K562 (cell line): ENCODE data around the gene RNF222. TPM values are rescaled to one million over a fixed set of nuclear protein-coding genes. Genes with fewer than 3 reads are reported as not detected.

ENCODE experiments used
- ATAC-seq: fragments of 200-7000 bp; cut with Tn5 transposase; 3 replicates; pipeline ENCODE4 v1.9.1; 2020; ENCODE audit warnings: moderate library complexity
- BruUV-seq: library from RNA; stranded (reverse); fragments of 400-500 nt; replicated peaks from 2 replicates; lab custom pipeline; 2021; lab: Mats Ljungman, UMichigan
- CTCF ChIA-PET: fragments of 300-600 bp; formaldehyde crosslinking; extraction: SDS; loops from one replicate; lab custom pipeline; 2021; ENCODE audit warnings: low intra/inter-chr PET ratio; lab: Yijun Ruan, JAX
- POLR2A ChIA-PET: fragments of 300-600, 350-650 bp; sonication (Branson Sonifier 250); formaldehyde crosslinking; extraction: SDS; loops from one replicate; lab custom pipeline; 2021; ENCODE audit warnings: antibody characterized with exemption, inconsistent platforms; lab: Yijun Ruan, JAX
- DNase-seq, 4 experiments: peaks; one replicate each; pipeline versions ENCODE4 v3.0.0 to v3.0.0-alpha.2; 2011 to 2018; ENCODE audit warnings: low spot score in 3 of 4, mixed read lengths in 3 of 4; ENCODE audit errors: extremely low read depth in 1 of 4
- FAIRE-seq: peaks from 2 replicates; lab custom pipeline; 2011; peaks lifted over from hg19 to GRCh38; lab: Jason Lieb, UNC
- H2AFZ ChIP-seq: 2 replicates; pipeline ENCODE4 v1.6.0; 2011; ENCODE audit warnings: low read depth, low read length, control low read depth, inconsistent platforms
- H3K27ac ChIP-seq: fragments of 200-600 bp; 3 replicates; pipeline ENCODE4 v1.8.0; 2011; ENCODE audit warnings: low read depth, mild to moderate bottlenecking, control low read depth, inconsistent platforms, low read length, moderate library complexity, mixed read lengths; ENCODE audit errors: extremely low read depth
- H3K27me3 ChIP-seq, 2 experiments: fragments of 300-600 bp in 1 of 2; 2 replicates in 1 of 2; 3 replicates in 1 of 2; pipeline versions ENCODE4 v1.6.0 to v1.8.0; 2011; ENCODE audit warnings: inconsistent platforms in 2 of 2, low read length in 2 of 2, mild to moderate bottlenecking in 1 of 2, mixed read lengths in 1 of 2, moderate library complexity in 1 of 2; ENCODE audit not compliant: control insufficient read depth in 2 of 2, insufficient read depth in 2 of 2
- H3K36me3 ChIP-seq: fragments of 300-600 bp; 3 replicates; pipeline ENCODE4 v1.8.0; 2011; ENCODE audit warnings: mild to moderate bottlenecking, low read length, inconsistent platforms; ENCODE audit not compliant: control insufficient read depth, insufficient read depth
- H3K4me1 ChIP-seq, 2 experiments: fragments of 200-600 bp in 1 of 2; replicated peaks in 1 of 2; 2 replicates in 1 of 2; 3 replicates in 1 of 2; pipeline versions ENCODE4 v1.5.1 to v1.8.0; 2011; ENCODE audit warnings: inconsistent platforms in 2 of 2, low read length in 2 of 2, mild to moderate bottlenecking in 1 of 2, mixed read lengths in 1 of 2, moderate library complexity in 1 of 2; ENCODE audit not compliant: control insufficient read depth in 2 of 2, insufficient read depth in 2 of 2
- H3K4me2 ChIP-seq: 2 replicates; pipeline ENCODE4 v1.6.1; 2011; ENCODE audit warnings: low read length, control low read depth, inconsistent platforms, mixed read lengths; ENCODE audit not compliant: insufficient read depth
- H3K4me3 ChIP-seq: fragments of 200-600 bp; sonication (generic), shearing (Covaris generic); 2 replicates; pipeline ENCODE4 v1.5.1; 2016; ENCODE audit warnings: control low read depth, inconsistent platforms
- H3K79me2 ChIP-seq: fragments of 200-600 bp; 3 replicates; pipeline ENCODE4 v1.8.0; 2011; ENCODE audit warnings: low read length, inconsistent platforms; ENCODE audit not compliant: control insufficient read depth, insufficient read depth
- H3K9ac ChIP-seq, 2 experiments: 2 replicates each; pipeline versions ENCODE4 v1.6.0 to v1.6.1; 2011; ENCODE audit warnings: low read depth in 2 of 2, low read length in 2 of 2, control low read depth in 1 of 2, inconsistent platforms in 1 of 2, mild to moderate bottlenecking in 1 of 2, mixed read lengths in 1 of 2; ENCODE audit not compliant: insufficient read depth in 1 of 2
- H3K9me1 ChIP-seq: one replicate; pipeline ENCODE4 v1.6.0; 2011; ENCODE audit warnings: inconsistent platforms, mild to moderate bottlenecking, low read length, moderate library complexity; ENCODE audit not compliant: control insufficient read depth, insufficient read depth
- H3K9me3 ChIP-seq: replicated peaks from 2 replicates; pipeline ENCODE4 v1.5.1; 2011; ENCODE audit warnings: low read depth, low read length, inconsistent platforms; ENCODE audit not compliant: control insufficient read depth, insufficient read depth
- H4K20me1 ChIP-seq: replicated peaks from 2 replicates; pipeline ENCODE4 v1.6.1; 2011; ENCODE audit warnings: low read length, inconsistent platforms, mixed read lengths; ENCODE audit not compliant: control insufficient read depth, insufficient read depth
- ATF7 ChIP-seq: fragments of 450-650 bp; IDR thresholded peaks from 2 replicates; pipeline ENCODE4 v1.7.1; 2014; ENCODE audit warnings: mild to moderate bottlenecking, moderate library complexity
- CCAR2 ChIP-seq: fragments of 200-400 bp; formaldehyde crosslinking; IDR thresholded peaks from 2 replicates; pipeline ENCODE4 v1.6.1; 2017; ENCODE audit warnings: mild to moderate bottlenecking, low read depth, low read length
- FOXA3 ChIP-seq, 2 experiments: fragments of 450-650 bp in 1 of 2; sonication (generic) in 1 of 2; formaldehyde crosslinking; IDR thresholded peaks in 1 of 2; conservative IDR thresholded peaks in 1 of 2; 2 replicates each; pipeline versions ENCODE4 v1.4.0 to v1.8.0; 2020 to 2022; ENCODE audit warnings: mild to moderate bottlenecking in 2 of 2, missing genetic modification reagents in 1 of 2
- JUND ChIP-seq, 2 experiments: IDR thresholded peaks; 2 replicates in 1 of 2; 3 replicates in 1 of 2; pipeline ENCODE4 v1.6.1; 2011; ENCODE audit warnings: borderline replicate concordance in 2 of 2, low read depth in 2 of 2, low read length in 2 of 2, improper control_type of control experiment in 1 of 2, missing biosample characterization in 1 of 2, missing genetic modification characterization in 1 of 2, missing genetic modification reagents in 1 of 2
- MAFF ChIP-seq: IDR thresholded peaks from 2 replicates; pipeline ENCODE4 v1.6.1; 2012; ENCODE audit warnings: low read length, improper control_type of control experiment
- MYC ChIP-seq, 2 experiments: fragments of 250-450 bp in 1 of 2; sonication (Bioruptor Pico) in 1 of 2; IDR thresholded peaks; 2 replicates each; pipeline versions ENCODE4 v1.5.1 to v1.6.1; 2012 to 2021; ENCODE audit warnings: low read depth in 2 of 2, borderline replicate concordance in 1 of 2, improper control_type of control experiment in 1 of 2, low read length in 1 of 2, mild to moderate bottlenecking in 1 of 2, moderate library complexity in 1 of 2
- SMARCC2 ChIP-seq: fragments of 450-650 bp; IDR thresholded peaks from 2 replicates; pipeline ENCODE4 v1.6.1; 2017; ENCODE audit warnings: antibody characterized with exemption, moderate library complexity, mild to moderate bottlenecking, low read depth
- TAL1 ChIP-seq: fragments of 450-650 bp; IDR thresholded peaks from 2 replicates; pipeline ENCODE4 v1.6.1; 2016; ENCODE audit warnings: mild to moderate bottlenecking
- TBL1XR1 ChIP-seq, 2 experiments: IDR thresholded peaks; 2 replicates each; pipeline ENCODE4 v1.6.1; 2012; ENCODE audit warnings: improper control_type of control experiment in 2 of 2, low read length in 2 of 2, mild to moderate bottlenecking in 1 of 2
- TCF3 ChIP-seq: sonication (generic); formaldehyde crosslinking; IDR thresholded peaks from 2 replicates; pipeline ENCODE4 v1.4.0; 2020; ENCODE audit warnings: mild to moderate bottlenecking, missing genetic modification reagents
- TCF7 ChIP-seq: sonication (generic); IDR thresholded peaks from 2 replicates; pipeline ENCODE4 v1.6.1; 2016; ENCODE audit warnings: antibody characterized with exemption, borderline replicate concordance
- TSC22D4 ChIP-seq: fragments of 450-650 bp; IDR thresholded peaks from 2 replicates; pipeline ENCODE4 v1.6.1; 2016; ENCODE audit warnings: missing genetic modification characterization, missing biosample characterization, control low read depth
- ZNF644 ChIP-seq: fragments of 200-800 bp; sonication (Bioruptor generic); IDR thresholded peaks from 2 replicates; pipeline ENCODE4 v1.6.1; 2016; ENCODE audit warnings: low read depth, missing genetic modification characterization, missing compliant biosample characterization
- WGBS: fragments of 100-300 bp; shearing (Covaris generic); methylation state at CpG from one replicate; pipeline ENCODE4 v1.1.6; 2016; ENCODE audit warnings: low coverage, mixed read lengths; ENCODE audit not compliant: insufficient coverage; ENCODE audit errors: missing lambda C conversion rate; 5-methylcytosine and 5-hydroxymethylcytosine counted together
- in situ Hi-C: fragments of 300-500 bp; cut with MboI; formaldehyde crosslinking; loops from 4 replicates; pipeline ENCODE4 v1.15.0; 2018; ENCODE audit warnings: inconsistent platforms, mixed read lengths
- intact Hi-C: fragments of 100-400 bp; cut with micrococcal nuclease; formaldehyde crosslinking; loops from 2 replicates; pipeline ENCODE4 v1.14.2; 2022
- polyA plus RNA-seq, 8 experiments: library from polyadenylated mRNA; depleted of rRNA in 4 of 8; stranded (reverse) in 5 of 8; unstranded in 3 of 8; fragments of >200 nt; fragmentation: Nextera tagmentation in 2 of 8; fragmentation: Illumina TruSeq in 1 of 8; extraction: Ambion mirVana in 2 of 8; extraction: Trizol in 1 of 8; gene quantifications; 2 replicates each; pipeline versions ENCODE4 v1.2.1 to v1.2.3, GENCODE V29; 2011 to 2014; ENCODE audit warnings: inconsistent platforms in 1 of 8, missing spikeins in 1 of 8
- total RNA-seq, 7 experiments: library from RNA; depleted of rRNA in 6 of 7; stranded (reverse); fragments of >200 nt in 6 of 7; fragmentation: Illumina TruSeq in 2 of 7; extraction: Trizol in 2 of 7; gene quantifications; 2 replicates each; pipeline versions ENCODE4 v1.2.1 to v1.2.3, GENCODE V29; 2011 to 2021; ENCODE audit warnings: low replicate concordance in 1 of 7
- TF ChIP-seq, protein P1 (sequence below): fragments of 250-450 bp; sonication (Bioruptor Pico); IDR thresholded peaks from 2 replicates; pipeline ENCODE4 v1.4.0; 2020
- TF ChIP-seq, protein P2 (sequence below): sonication (generic); formaldehyde crosslinking; IDR thresholded peaks from 2 replicates; pipeline ENCODE4 v1.8.1; 2022; ENCODE audit warnings: missing genetic modification reagents

RNF222 gene
- total and polyA plus RNA-seq, 9 of the 15 experiments (the other 6 are each of a cell fraction or from before 2014, with no cell fraction given) = not detected

GRCh38 chr17:8420041-8420934 is 22.7 kb upstream of the RNF222 start:
- intact Hi-C loops (no loop called here), in situ Hi-C loops (no loop called here)
- Histone ChIP-seq H3K27me3 (no peaks in the 10 kb centered on the region), H3K79me2 (no peaks in the 10 kb centered on the region), H3K9ac (peak overlapping the region in 1 of 2 experiments; percentile 50; a peak in 2 of 4 replicates), H3K4me3 (no peak overlapping the region), H4K20me1 (no peaks in the 10 kb centered on the region), H3K4me2 (peak overlapping the region; percentile 64), H3K9me3 (no peaks in the 10 kb centered on the region), H3K36me3 (no peaks in the 10 kb centered on the region), H2AFZ (peak overlapping the region; percentile 78), H3K9me1 (no peaks in the 10 kb centered on the region), H3K4me1 (peaks cover 0 to 25% of the 10 kb centered on the region in 2 experiments; a peak in 3 of 5 replicates), H3K27ac (peak overlapping the region; percentile 86)
- DNase-seq (peak; percentile 72 to 96 (median 76)), ATAC-seq (peak; percentile 88), FAIRE-seq (peak; percentile 99)
- CTCF ChIA-PET = interaction anchor here (0.5 kb wide), 1 partner anchor 508 kb away, joined by 3 read pairs; no protein-coding TSS in a partner anchor
- BruUV-seq = no TSS peak
- POLR2A ChIA-PET = interaction anchor here (0.7 to 1.8 kb wide), 13 partner anchors 8 to 326 kb away, joined by 3 to 12 read pairs (median 4); partner anchors contain the start of genes KRABD2 and NDEL1
- 3% methylated on average over 5 of the region's 5 CpGs for WGBS
- TF ChIP-seq TSC22D4 (tag) = no peak
- peak; percentile 87 for TF ChIP-seq JUND (IDR thresholded peaks at IDR 0.05; ENCODE audit: borderline replicate concordance, low read depth, low read length)
- peak; percentile 90 for TF ChIP-seq JUND (tag; IDR thresholded peaks at IDR 0.05; ENCODE audit: borderline replicate concordance, low read depth, low read length)
- peak; percentile 94 for TF ChIP-seq TCF7
- TF ChIP-seq, protein P1, sequence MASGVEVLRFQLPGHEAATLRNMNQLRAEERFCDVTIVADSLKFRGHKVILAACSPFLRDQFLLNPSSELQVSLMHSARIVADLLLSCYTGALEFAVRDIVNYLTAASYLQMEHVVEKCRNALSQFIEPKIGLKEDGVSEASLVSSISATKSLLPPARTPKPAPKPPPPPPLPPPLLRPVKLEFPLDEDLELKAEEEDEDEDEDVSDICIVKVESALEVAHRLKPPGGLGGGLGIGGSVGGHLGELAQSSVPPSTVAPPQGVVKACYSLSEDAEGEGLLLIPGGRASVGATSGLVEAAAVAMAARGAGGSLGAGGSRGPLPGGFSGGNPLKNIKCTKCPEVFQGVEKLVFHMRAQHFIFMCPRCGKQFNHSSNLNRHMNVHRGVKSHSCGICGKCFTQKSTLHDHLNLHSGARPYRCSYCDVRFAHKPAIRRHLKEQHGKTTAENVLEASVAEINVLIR (CRISPR knock-in tag) = no peak
- peak; percentile 48 for TF ChIP-seq MYC (IDR thresholded peaks at IDR 0.05; ENCODE audit: low read depth, low read length)
- TF ChIP-seq MYC (CRISPR knock-in tag; IDR thresholded peaks at IDR 0.05; ENCODE audit: borderline replicate concordance, low read depth) = no peak
- TF ChIP-seq MAFF = peak; percentile 32; the same call in 1 of the 2 replicates
- TF ChIP-seq TAL1 = peak; percentile 93
- peak; percentile 58 to 87; a peak in 3 of 4 replicates for TF ChIP-seq TBL1XR1 (IDR thresholded peaks at IDR 0.05; ENCODE audit: low read length in 2 of 2)
- no peak for TF ChIP-seq CCAR2
- TF ChIP-seq ATF7 = peak; percentile 97
- peak; percentile 94 for TF ChIP-seq TCF3 (CRISPR knock-in tag)
- TF ChIP-seq ZNF644 (tag) = 0 out of 2 replicates have a peak, but pooled peaks have one; percentile 49
- TF ChIP-seq, protein P2, sequence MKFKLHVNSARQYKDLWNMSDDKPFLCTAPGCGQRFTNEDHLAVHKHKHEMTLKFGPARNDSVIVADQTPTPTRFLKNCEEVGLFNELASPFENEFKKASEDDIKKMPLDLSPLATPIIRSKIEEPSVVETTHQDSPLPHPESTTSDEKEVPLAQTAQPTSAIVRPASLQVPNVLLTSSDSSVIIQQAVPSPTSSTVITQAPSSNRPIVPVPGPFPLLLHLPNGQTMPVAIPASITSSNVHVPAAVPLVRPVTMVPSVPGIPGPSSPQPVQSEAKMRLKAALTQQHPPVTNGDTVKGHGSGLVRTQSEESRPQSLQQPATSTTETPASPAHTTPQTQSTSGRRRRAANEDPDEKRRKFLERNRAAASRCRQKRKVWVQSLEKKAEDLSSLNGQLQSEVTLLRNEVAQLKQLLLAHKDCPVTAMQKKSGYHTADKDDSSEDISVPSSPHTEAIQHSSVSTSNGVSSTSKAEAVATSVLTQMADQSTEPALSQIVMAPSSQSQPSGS (CRISPR knock-in tag) = no peak
- peak; percentile 80 to 90 for TF ChIP-seq FOXA3 (CRISPR knock-in tag; conservative IDR thresholded peaks at IDR 0.05 in 1 of 2, IDR thresholded peaks at IDR 0.05 in 1 of 2)
- TF ChIP-seq SMARCC2 = peak; percentile 84; the same call in 1 of the 2 replicates
